ENCODE measurements around the gene BNIP5. TPM values are rescaled to one million over a fixed set of nuclear protein-coding genes. Genes with fewer than 3 reads are reported as not detected.
A peak's percentile ranks its signal among the peaks of the same experiment; 100 is the strongest.

BNIP5 gene
- total RNA-seq, 4 donors from 2014 or later: not detected

GRCh38 chr6:36336208-36336710 lies 429 bp downstream of the BNIP5 start:
- no peaks in the 10 kb centered on the region for H3K36me3 ChIP-seq
- WGBS, 2 donors: 100% methylated on average over 1 to 4 of the region's 5 CpGs
- no peaks in the 10 kb centered on the region for H3K9me3 ChIP-seq
- TF ChIP-seq, protein P1, sequence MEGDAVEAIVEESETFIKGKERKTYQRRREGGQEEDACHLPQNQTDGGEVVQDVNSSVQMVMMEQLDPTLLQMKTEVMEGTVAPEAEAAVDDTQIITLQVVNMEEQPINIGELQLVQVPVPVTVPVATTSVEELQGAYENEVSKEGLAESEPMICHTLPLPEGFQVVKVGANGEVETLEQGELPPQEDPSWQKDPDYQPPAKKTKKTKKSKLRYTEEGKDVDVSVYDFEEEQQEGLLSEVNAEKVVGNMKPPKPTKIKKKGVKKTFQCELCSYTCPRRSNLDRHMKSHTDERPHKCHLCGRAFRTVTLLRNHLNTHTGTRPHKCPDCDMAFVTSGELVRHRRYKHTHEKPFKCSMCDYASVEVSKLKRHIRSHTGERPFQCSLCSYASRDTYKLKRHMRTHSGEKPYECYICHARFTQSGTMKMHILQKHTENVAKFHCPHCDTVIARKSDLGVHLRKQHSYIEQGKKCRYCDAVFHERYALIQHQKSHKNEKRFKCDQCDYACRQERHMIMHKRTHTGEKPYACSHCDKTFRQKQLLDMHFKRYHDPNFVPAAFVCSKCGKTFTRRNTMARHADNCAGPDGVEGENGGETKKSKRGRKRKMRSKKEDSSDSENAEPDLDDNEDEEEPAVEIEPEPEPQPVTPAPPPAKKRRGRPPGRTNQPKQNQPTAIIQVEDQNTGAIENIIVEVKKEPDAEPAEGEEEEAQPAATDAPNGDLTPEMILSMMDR (IDR thresholded peaks at IDR 0.05): no peak
- TF ChIP-seq POLR2A (IDR thresholded peaks at IDR 0.05): no peak
- no peak for DNase-seq
- H3K4me1 ChIP-seq: peaks cover 0 to 26% (median 2%) of the 10 kb centered on the region in 3 donors
- H3K27me3 ChIP-seq: peaks cover 0 to 70% (median 0%) of the 10 kb centered on the region in 4 donors
- intact Hi-C loops (cut with DNase I): no loop called here
- H3K4me3 ChIP-seq: no peak overlapping the region
- H3K27ac ChIP-seq: no peak overlapping the region

DNA sequence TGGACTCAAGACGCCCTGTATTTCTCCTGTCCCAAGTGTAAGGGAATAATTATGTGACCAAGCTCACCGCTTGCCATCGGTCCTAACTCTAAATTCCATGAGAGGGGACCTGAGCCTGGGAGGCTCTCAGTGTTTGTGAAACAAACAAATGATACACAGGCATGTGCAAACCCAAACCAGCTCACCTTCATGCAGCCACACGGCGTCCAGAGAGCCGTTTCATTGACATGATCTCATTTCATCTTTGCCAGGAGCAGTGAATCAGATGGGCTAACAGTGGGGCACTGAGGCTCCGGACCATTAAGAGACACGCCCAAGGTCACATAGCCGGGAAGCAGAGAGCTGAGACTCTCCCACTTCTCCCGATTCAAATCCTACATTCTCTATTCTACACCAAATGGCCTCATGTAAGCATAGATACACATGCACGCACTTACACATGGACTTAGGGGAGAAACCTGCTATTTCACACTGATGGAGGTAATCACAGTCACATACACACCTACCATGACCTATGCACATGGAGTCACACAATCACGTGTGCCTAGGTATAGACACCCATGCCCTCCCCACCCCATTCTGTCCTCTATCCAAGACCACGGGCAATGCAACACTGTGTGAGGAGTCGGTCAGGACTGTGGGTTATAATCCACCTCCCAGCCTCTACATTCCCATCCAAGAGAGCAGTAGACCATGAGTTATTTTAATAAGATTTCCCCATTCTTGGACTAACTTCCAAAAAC lies 1.1 kb downstream of the BNIP5 start:
- peaks cover 0 to 73% (median 0%) of the 10 kb centered on the region in 4 donors for H3K27me3 ChIP-seq
- TF ChIP-seq, protein P1 (IDR thresholded peaks at IDR 0.05): no peak
- no peak for TF ChIP-seq POLR2A (IDR thresholded peaks at IDR 0.05)
- no peak for DNase-seq
- intact Hi-C loops (cut with DNase I): no loop called here
- H3K36me3 ChIP-seq: no peaks in the 10 kb centered on the region
- H3K27ac ChIP-seq: no peak overlapping the region
- H3K4me1 ChIP-seq: peaks cover 0 to 20% (median 0%) of the 10 kb centered on the region in 3 donors
- 65 to 68% methylated on average over 13 to 14 of the region's 14 CpGs for WGBS, 2 donors
- no peaks in the 10 kb centered on the region for H3K9me3 ChIP-seq
- H3K4me3 ChIP-seq: no peak overlapping the region

- no peak for TF ChIP-seq POLR2A (IDR thresholded peaks at IDR 0.05)
- TF ChIP-seq, protein P1 (IDR thresholded peaks at IDR 0.05): no peak
- Histone ChIP-seq H3K27me3 (peaks cover 0 to 72% (median 0%) of the 10 kb centered on the region in 4 donors), H3K4me1 (peaks cover 0 to 17% (median 0%) of the 10 kb centered on the region in 3 donors), H3K4me3 (no peak overlapping the region), H3K36me3 (no peaks in the 10 kb centered on the region), H3K9me3 (no peaks in the 10 kb centered on the region), H3K27ac (peak overlapping the region in 1 of 4 donors; percentile 34)
- no peak for DNase-seq
- intact Hi-C loops (cut with DNase I): no loop called here
- WGBS, 2 donors: 57 to 73% methylated on average over 9 to 13 of the region's 14 CpGs
These were observed 1.7 kb downstream of the BNIP5 start for GRCh38 chr6:36334832-36335459.

- intact Hi-C loops (cut with DNase I): no loop called here
- DNase-seq: no peak
- Histone ChIP-seq H3K27me3 (peaks cover 0 to 67% (median 0%) of the 10 kb centered on the region in 4 donors), H3K4me3 (peak overlapping the region in 1 of 4 donors; percentile 26), H3K4me1 (peaks cover 0 to 17% (median 0%) of the 10 kb centered on the region in 3 donors), H3K36me3 (no peaks in the 10 kb centered on the region), H3K27ac (peak overlapping the region in 1 of 4 donors; percentile 34), H3K9me3 (no peaks in the 10 kb centered on the region)
- TF ChIP-seq POLR2A (IDR thresholded peaks at IDR 0.05): no peak
- TF ChIP-seq, protein P1 (IDR thresholded peaks at IDR 0.05): no peak
- 46 to 60% methylated on average over 16 to 20 of the region's 20 CpGs for WGBS, 2 donors
These were observed 2.6 kb downstream of the BNIP5 start for GRCh38 chr6:36333931-36334725.

Data from esophagus squamous epithelium (tissue), 5 donors.